B cell (primary cell): ENCODE results near the gene BRWD1.

Source experiments
- CTCF ChIP-seq: fragments of 200-600 bp; IDR thresholded peaks from one replicate; pipeline ENCODE4 v1.8.0; 2022; ENCODE audit warnings: antibody characterized with exemption, mild to moderate bottlenecking
- EZH2 ChIP-seq: IDR thresholded peaks from 2 replicates; pipeline ENCODE4 v1.6.1; 2012; ENCODE audit warnings: borderline replicate concordance, low read depth, mild to moderate bottlenecking, moderate library complexity, low read length; ENCODE audit not compliant: insufficient read depth, poor library complexity, severe bottlenecking

DNA sequence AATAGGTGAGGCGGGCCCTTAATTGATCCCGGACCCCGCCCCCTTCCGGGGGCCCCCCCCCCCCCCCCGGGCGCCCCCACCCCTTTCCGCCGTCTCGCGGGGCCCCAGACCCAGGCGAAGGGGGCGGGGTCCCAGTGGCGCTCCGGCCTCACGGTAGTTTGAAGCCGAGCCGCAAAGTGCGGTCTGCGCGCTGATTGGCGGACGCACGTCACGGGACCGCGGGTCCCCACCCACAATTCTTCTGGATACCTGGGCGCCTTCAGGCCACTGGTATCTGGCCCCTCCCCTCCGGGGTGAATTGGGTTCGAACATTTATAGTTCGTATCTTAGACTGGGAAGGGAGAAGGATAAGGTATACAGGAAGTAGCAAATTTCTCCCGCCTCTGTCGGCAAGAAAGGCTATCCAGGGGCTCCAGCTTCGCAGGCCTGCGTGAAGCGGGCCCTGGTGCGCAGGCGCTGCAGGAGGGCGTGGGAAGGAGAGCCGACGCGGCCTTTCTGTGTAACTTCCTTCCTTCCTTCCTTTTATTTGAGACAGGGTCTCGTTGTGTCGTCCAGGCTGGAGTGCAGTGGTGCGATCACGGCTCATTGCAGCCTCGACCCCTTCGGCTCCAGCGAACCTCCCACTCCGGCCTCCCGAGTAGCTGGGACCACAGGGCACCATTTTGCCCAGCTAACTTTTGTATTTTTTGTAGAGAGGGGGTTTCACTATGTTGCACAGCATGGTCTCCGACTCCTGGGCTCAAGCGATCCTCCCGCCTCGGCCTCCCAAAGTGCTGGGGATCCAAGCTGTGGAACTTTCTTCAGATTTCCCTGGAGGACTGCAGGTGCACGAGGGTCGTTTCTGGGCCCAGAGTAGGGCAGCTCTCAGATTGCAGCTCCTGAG lies 36.0 kb upstream of the BRWD1 start:
- TF ChIP-seq CTCF (no peak), EZH2 (no peak)
